HG03342 (cell line): ENCODE data around the gene IRF4.

Experiments
- ATAC-seq: cut with Tn5 transposase; IDR thresholded peaks from one replicate; pipeline ENCODE4 v1.9.1; 2021; ENCODE audit warnings: mild to moderate bottlenecking, moderate library complexity; ENCODE audit not compliant: unreplicated experiment

The IRF4 gene

DNA sequence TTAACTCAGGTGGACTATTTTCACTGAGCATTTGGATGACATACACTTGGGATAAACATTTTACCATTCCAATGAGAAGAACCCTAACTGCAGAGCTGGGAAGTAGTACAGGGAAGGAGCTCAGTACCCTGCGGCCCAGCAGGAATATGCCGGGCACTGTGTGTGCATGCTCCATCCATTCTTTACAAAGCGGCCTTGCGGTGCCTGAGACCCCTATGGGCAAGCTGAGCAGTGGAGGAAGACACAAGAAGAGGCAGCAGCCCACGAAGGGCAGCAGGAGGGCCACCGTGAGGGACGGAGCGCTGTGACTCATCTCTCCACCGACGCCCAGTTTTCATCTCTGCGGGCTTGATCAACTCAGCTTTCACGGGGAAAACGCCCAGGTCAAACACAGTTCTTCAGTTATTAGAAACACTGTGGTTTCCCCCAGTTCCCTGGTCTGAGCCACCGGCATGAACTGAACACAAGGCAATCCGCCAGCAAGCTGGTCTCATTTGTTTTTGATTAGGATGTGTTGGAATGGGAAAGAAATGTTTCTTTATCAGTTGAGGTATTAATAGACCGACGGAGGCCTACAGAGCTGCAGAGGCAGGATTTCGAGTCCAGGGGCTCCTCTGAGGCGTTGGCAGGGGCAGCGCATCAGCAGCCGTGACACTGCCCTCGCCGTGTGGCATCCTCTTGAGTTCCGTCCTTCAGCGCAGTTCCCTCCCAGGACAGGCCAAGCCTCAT is 44.9 kb downstream of the IRF4 start:
- ATAC-seq = no peak

DNA sequence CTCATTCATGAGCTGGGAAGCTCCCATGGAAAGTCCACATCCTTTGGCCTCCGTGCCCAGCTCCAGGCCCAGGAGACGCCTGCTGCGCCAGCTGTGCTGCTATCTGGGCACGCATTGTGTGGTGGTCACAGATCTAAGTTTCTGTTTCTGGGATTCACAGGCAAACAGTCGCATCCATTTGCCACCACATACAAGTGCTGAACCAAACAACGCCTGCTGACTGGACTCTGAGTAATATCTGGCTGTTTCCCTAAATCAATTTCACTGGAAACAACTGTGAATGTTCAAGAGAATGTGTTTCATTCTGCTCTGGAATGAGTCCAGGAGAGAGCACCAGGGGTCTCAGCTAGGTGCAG is 45.5 kb downstream of the IRF4 start:
- ATAC-seq = no peak

DNA sequence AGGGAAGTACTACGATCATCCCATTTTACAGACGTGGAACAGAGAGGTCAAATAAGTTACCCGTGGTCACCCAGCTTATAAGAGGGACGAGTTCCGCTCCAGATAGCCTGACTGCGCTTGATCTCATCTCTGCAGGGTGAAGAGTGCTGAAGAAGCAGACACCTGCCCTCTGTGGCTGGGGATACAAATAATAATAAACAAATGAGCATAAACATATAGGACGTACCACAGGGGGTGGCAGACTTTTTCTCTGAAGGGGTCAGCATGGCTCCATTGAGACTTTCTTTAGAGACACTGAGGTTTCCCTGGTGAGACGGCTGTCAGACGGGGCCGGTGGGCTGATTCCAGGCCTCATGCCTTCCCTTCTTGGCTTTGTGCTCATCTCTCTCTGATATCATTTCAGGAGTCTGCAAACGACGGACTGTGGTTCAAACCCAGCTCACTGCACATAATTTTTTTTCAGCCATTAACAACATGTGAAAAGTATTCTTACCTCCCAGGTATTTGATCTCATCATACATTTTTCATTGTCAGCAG is 47.1 kb downstream of the IRF4 start:
- ATAC-seq = no peak

DNA sequence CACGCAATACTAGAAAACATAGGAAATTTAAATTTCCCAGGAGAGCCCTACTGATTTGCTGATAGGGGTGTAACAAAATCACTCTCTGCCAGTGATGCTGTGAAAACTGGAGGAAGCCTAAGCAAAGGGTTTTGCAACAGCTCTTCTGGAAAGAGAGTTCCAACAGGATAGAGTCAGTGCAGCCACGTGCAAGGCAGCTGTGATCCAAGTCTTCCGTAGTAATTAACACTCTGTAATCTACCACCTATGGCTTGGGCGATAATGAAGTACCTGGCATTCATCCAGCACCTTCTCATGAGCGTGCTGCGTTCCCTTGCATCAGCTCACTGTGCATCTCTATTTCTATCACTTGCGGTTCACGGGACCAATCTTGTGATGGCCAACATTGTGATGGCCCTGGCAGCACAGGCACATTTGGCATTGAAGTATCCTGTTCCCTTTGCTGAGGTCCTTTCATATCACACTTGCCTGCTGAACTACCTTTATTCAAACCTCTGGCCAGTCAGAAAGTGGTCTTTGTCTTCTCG is 48.2 kb downstream of the IRF4 start:
- no peak for ATAC-seq

DNA sequence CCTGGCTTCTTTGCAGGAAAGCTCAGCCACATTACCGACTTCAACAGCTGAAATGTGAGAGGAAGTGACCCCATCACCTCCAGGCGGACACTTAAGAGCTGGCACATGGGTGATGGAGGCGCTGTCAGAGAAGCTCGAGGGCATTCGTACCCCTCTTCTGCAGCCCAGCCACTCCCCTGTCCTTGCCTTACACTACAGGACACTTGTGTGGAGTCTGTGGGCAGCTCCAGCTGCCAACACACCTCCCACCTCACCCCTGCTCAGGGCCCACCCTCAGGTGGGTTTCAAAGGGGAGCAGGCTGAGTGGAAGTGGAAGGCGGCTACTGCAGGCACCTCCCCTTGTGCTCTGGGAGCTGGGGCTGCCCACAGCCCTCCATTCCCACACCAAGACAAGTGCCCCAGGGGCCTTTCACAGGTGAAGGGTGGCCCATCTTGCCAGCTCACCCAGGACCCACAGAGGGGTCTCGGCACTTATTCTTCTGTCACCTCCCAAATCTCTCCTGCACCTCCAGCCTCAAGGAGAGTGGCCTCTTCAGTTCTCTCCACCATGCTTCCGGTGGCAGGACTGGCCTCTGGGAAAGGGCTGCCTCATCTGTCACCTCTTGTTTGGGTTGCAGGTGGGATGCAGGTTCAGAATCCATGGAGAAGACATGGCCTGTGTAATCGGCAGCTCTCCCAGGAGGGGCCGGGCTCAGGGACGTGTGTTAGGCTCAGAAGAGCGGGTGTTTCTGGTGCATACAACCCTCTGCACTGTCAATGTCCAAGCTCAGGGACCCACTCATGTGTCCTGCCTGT is 49.8 kb downstream of the IRF4 start:
- no peak for ATAC-seq

DNA sequence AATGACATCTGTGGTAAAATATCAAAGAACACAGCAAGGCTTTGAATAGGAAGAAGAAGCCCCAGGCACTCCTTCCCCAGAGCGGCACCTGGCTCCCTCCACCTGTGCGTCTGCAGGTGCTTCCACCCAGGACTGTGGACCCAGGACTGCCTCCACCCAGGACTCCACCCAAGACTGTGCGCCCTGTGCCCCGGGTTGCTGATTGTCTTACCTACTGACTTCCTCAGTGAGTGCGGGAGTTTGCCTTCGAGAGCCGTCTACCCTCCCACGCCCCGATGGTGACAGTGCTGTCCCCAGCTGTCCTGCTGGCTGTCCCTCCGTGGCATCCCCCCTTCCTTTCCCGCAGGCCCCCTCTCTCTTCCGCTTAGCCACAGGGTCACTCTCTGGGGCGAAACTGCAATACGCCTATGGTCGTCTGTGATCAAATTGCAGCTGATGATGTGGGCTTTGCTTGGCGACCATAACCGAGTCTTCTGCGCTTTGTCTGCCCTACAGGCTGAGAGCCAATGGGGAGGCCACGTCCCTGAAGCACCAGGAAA is 52.1 kb downstream of the IRF4 start:
- ATAC-seq = no peak

DNA sequence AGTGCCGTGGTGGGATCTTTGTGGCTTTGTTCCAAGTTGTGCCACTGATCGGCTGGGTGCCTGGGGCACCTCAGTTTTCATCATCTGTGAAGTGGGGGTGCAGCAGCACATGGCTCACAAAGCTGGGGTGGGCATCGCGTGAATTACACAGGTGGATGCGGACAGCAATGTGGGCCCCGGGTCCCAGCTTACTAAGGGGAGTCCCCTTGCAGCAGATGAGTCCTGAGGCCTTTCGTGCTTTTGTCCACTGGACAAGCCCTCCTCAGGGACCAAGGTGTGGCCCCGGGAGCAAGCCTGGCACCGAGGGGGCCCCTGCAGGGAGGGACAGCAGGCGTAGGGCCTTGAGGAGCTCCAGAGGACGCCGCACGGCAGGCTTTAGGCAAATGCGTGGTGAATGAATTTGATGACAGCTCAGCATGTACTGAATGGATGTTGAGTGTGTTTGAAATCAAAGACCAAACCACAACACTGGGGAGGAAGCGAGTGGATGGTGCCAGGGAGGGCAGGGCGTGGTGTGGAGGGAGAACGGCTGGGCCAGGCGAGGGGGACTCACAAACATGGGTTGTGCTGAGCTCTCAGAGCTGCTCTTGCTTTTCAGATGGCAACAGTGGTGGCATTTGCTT is 53.2 kb downstream of the IRF4 start:
- ATAC-seq = no peak

DNA sequence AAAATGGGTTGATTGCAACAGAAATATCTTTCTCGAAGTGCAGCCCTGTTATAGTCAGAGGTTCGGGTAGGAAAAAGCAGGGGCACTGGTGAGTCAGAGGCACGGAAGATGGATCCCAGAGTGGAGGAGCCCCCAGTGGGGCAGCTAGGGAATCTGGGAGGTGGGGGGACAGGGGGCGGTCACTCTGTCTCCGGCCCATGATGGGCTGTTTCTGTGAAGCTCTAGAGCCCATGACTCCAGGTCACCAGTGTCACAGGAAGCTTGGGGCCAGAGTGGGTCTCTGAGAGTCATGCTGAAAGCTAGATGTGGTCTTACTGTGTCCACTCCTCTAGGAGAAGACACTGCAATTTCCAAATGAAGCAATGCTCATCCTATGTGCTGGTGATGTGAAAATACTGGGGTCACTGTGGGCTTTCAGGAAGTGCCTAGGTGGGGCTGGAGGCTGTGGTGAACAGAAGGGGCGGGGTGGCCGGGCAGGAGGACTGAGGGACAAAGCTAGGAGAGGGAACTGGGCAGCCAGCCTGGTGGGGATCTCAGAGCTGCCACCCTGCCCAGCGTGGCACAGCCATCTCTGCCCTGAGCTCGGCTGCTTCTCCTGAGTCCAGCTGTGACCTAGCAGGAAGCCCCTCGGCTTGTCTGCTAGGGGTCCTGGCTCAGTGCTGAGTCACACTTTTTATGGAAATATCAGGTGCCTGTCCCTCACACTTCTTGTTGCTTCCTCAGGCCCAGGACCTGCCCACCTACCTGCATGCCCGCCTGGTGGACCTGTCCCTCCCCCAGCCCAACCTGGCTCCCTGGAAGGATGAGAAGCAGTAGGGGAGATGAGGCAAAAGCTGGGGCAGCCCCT is 54.2 kb downstream of the IRF4 start:
- no peak for ATAC-seq

DNA sequence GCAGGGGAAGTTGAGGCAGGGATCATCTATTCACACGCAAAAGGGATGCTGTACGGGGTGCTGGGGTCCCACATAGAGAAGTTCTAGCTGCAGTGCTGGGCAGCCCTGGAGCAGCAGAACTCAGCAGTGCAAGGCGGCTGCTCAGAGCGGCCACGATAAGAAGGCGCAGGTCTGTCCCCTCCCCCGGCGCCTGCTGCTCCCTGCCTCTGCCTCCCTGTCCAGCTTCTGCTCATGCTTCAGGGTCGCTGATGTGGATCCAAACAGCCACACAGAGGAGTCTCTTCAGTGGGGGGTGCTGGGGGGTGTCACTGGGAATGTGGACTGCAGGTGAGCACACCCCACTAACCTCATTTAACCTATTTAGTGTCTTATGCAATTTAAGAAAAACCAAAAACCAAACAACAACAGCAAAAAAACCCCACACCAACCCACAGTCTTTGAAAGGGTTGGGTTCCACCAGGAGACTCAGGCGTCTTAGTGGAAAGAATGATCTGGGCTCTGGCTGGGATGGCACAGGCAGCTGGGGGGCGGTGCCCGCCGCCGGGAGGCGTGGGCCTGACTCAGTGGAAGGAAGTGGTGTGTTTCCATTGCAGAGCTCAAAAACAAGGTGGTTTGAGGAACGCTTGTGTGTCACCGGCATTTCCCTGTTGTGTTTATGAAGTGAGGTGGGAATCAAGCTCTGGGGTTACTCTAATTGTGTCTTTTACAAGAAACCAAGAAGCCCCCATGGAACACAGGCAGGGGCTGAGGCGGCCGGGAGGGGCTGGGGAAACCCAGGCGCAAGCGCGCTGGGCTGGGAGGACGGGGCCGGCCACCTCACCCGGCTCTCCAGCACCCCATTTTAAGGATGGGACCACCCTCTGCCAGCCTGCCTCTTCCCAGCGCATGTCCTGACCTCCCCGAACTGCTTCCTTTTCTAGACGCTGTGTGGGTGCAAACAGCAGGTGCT is 55.1 kb downstream of the IRF4 start:
- ATAC-seq = no peak

DNA sequence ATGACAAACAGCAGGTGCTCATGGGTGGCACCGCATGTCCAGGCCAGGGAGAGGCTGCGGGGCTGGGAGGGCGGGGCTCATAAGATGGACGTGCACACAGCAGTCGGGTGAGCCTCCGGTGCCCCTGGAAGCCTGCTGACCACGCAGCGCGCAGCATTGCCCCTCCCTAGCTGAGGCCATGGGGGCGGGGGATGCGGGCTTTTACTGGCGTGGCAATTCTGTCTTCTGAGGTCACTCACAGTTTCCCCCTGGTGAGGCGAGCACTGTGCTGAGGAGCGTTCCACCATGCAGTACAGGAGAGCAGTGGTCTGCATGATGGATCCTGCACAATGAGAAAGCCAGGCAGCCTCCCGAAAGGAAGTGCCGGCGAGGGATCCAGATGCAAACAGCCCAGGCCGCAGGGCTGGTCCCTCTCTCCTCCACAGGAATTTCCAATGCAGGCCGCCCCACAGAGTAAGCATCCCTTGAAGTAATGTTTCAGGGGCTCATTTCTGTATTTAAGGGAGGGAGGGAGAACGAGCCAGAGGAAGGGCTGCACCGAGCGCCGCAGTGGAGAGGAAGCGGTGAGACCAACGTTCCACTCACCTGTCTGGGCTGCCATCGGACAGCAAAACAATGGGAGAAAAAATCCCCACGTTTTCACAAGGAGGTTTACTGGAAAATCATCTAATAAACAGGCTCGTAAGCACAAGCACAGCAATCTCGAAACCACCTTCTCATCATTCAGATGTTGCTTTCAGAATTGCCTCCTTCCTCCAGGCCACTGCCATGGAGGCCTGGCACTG is 56.0 kb downstream of the IRF4 start:
- no peak for ATAC-seq

DNA sequence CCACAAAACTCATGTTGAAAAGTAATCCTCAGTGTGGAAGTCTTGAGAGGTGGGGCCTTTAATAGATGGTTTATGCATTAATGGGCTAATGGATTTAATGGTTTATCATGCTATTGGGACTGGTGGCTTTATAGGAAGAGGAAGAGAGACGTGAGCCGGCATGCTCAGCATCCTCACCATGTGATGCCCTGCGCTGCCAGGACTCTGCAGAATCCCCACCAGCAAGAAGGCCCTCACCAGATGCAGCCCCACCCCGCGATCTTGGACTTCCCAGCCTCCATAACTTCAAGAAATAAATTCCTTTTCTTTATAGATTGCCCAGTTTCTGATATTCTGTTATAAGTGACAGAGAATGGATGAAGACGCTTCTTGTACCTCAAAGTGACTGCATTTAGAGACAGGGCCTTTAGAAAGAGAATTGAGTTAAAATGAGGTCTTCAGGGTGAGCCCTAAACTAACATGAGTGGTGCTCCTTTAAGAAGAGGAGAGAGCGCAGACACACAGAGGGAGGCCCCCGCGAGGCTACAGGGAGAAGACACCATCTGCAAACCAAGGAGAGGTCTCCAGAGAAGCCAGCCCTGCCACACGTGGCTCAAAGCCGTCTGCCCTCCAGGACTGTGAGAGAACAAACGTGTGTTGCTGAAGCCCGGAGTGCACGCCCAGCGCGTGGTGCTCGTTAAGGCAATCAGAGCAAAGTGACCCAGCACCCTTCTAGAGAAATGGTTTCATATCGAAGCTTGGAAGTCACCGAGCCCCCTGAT is 56.9 kb downstream of the IRF4 start:
- ATAC-seq = no peak

DNA sequence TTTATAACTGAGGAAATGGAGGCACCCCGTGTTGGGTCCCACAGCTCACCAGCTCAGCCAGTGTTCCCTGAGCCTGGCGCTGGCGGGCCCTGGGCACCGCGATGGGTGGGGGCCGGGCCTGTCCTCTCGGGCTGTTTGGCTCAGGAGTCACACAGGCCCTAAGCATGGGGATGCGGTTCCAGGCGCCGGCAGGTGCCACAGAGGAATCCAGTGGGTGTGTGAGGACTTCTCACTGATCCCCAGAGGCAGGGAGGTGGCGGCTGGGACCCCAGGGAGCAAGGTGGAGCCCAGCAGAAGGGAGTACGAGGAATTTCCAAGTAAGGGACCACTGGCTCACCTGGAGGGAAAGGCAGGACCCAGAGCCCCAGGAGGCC is 57.5 kb downstream of the IRF4 start:
- no peak for ATAC-seq

DNA sequence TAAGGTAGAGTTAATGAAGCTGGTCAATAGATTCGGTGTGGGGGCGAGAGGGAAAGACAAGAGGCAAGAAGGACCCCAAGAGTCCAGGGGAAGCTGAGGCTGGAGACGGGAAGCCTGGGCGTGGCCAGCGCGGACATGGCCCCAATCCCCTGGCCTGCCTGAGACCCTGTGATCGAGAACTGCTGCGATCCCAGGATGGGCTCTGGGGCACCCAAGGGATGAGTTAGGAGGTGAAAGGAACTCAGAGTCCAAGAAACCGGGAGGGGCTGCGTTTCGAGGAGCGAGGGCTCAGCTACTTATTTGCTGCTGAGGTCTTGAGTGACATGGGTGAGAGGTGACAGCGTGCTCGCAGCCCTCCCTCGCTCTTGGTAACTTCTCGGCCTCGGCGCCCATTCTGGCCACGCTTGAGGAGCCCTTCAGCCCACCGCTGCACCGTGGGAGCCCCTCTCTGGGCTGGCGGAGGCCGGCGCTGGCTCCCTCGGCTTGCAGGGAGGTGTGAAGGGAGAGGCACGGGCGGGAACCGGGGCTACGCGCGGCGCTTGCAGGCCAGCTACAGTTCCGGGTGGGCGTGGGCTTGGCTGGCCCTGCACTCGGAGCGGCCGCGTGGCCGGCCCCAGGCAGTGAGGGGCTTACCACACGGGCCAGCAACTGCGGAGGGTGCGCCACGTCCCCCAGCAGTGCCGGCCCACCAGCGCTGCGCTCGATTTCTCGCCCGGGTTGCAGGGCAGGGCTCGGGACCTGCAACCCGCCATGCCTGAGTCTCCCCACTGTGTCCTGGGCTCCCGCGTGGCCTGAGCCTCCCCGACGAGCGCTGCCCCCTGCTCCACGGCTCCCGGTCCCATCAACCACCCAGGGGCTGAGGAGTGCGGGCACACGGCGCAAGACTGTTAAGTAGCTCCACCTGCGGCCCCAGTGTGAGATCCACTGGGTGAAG is 58.2 kb downstream of the IRF4 start:
- ATAC-seq = no peak

DNA sequence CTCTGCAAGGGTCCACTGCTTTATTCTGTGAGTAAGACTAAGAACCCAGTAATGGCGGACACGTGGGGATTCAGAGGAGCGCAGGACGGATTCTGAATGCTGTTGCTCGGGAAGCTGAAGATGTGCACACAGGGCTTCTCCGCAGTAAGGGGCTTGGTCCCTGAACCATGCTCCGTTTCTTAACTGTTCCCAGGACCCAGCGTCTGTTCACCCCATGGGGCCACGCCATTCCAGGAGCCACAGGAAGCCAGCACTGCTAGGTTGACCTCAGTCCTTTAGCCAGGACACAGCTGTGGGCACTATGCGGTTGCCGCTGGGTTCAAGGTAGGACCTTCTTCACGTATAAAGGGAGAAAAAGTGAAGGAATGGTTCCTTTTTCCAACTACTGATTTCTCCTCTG is 59.8 kb downstream of the IRF4 start:
- no peak for ATAC-seq

DNA sequence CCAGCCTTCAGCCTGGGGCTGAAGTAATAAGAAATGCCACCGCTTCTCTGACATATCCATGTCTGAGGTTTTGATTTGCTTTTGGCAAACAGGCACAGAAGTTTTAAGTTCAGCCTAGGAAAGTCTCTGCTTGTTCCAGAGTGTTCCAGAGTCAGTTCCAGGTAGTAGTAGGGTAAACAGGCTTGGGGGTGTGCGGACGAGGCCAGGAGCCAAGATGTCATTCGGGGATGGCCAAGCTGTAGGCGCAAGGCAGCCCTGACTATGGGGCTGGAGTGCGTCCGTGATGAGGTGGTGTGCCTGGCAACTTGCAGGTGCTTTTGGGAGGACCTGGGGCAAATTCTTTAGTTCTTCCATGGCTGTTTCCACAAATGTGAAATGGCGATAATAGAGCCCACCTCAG is 60.3 kb downstream of the IRF4 start:
- ATAC-seq = no peak

DNA sequence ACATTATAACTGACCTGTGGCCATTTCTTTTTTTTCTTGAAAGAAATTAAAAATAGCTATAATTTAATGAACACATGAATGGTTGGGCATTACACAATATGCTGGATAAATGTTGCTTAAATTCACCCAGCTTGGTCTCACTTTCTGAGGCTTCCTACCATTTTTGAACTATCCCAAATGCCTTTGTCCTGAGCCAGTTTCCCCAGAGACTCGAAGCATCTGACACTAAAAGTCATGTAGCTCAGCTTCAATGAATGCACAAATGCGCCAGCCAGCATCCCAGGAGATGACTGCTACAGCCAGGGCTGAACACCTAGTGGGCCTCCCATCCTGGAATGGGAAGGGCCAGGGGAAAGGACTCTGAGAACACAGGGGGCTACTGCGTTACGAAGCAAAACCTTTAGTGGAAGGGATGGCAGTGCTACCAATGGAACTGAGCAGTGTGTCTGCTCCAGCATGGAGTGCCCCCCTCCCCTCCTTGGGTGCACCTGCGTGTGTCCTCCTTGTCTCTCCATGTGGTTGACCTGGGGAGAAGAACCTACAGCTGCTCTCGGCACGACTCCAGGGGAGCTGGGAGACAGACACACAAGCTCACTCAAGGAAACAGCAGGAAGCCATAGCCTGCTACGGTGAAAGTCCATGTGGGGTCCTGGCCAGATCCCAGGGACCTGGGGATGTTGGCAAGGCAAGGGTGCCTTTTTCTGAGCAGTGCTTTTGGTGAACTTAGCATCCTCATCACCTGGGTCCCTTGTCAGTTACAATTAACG is 60.9 kb downstream of the IRF4 start:
- ATAC-seq = no peak
